GM18867 (cell line): Measurements from ENCODE around the gene GPC1.

ENCODE experiments used
- ATAC-seq: cut with Tn5 transposase; IDR thresholded peaks from one replicate; pipeline ENCODE4 v1.9.1; 2021; ENCODE audit warnings: mild to moderate bottlenecking, moderate library complexity; ENCODE audit not compliant: unreplicated experiment

Gene GPC1

GRCh38 chr2:240453461-240454105, 18.1 kb downstream of the GPC1 start:
- ATAC-seq = no peak

GRCh38 chr2:240454106-240454901, 18.8 kb downstream of the GPC1 start:
- no peak for ATAC-seq

GRCh38 chr2:240455272-240455646, 19.8 kb downstream of the GPC1 start:
- no peak for ATAC-seq

GRCh38 chr2:240455647-240456446, 20.4 kb downstream of the GPC1 start:
- no peak for ATAC-seq

GRCh38 chr2:240456447-240457222, 21.2 kb downstream of the GPC1 start:
- no peak for ATAC-seq

GRCh38 chr2:240457223-240458043, 22.0 kb downstream of the GPC1 start:
- ATAC-seq = no peak

- ATAC-seq = no peak
Measured at GRCh38 chr2:240458044-240458899, 22.8 kb downstream of the GPC1 start.

GRCh38 chr2:240458900-240459391, 23.5 kb downstream of the GPC1 start:
- ATAC-seq = no peak

GRCh38 chr2:240459401-240460252, 24.2 kb downstream of the GPC1 start:
- ATAC-seq = no peak

- no peak for ATAC-seq
Measured at GRCh38 chr2:240460253-240460711, 24.8 kb downstream of the GPC1 start.

GRCh38 chr2:240460781-240461431, 25.4 kb downstream of the GPC1 start:
- no peak for ATAC-seq

GRCh38 chr2:240461471-240462072, 26.1 kb downstream of the GPC1 start:
- no peak for ATAC-seq

GRCh38 chr2:240462073-240462706, 26.7 kb downstream of the GPC1 start:
- no peak for ATAC-seq

GRCh38 chr2:240462707-240463273, 27.3 kb downstream of the GPC1 start:
- ATAC-seq = no peak

GRCh38 chr2:240463274-240463865, 27.9 kb downstream of the GPC1 start:
- ATAC-seq = no peak
